Stimulated activated CD4-positive, alpha-beta T cell treated with anti-CD3 and anti-CD28 coated beads, Interleukin-2, amount 100 ng/mL, for 48 hours (primary cell): ENCODE measurements around the gene YBEY.

Experiments used
- DNase-seq, 2 donors: peaks; one replicate each; pipeline ENCODE4 v3.0.0-alpha.2; 2020

Gene YBEY

GRCh38 chr21:46334351-46335140 is 48.4 kb downstream of the YBEY start:
- no peak for DNase-seq

- no peak for DNase-seq
These were observed 50.5 kb downstream of the YBEY start for GRCh38 chr21:46336603-46337002.

GRCh38 chr21:46340998-46341397 is 54.9 kb downstream of the YBEY start:
- no peak for DNase-seq

GRCh38 chr21:46344219-46344915 is 58.2 kb downstream of the YBEY start:
- no peak for DNase-seq

GRCh38 chr21:46345861-46346260 is 59.7 kb downstream of the YBEY start:
- no peak for DNase-seq

GRCh38 chr21:46346296-46347202 is 60.4 kb downstream of the YBEY start:
- DNase-seq = no peak

GRCh38 chr21:46347203-46347550 is 61.0 kb downstream of the YBEY start:
- DNase-seq = no peak
